Activated CD8-positive, alpha-beta memory T cell treated with anti-CD3 and anti-CD28 coated beads for 4 hours (primary cell): ENCODE data around the gene USP33.
"Not testable (repeated sequence)": the region's sequence is repeated elsewhere in the genome, so short reads cannot be mapped to it uniquely, and the experiment has no call there.

Experiments used
- DNase-seq, 2 donors: peaks; one replicate each; pipeline ENCODE4 v3.0.0-alpha.2; 2020; ENCODE audit warnings: low read depth in 2 of 2

Gene USP33

DNA sequence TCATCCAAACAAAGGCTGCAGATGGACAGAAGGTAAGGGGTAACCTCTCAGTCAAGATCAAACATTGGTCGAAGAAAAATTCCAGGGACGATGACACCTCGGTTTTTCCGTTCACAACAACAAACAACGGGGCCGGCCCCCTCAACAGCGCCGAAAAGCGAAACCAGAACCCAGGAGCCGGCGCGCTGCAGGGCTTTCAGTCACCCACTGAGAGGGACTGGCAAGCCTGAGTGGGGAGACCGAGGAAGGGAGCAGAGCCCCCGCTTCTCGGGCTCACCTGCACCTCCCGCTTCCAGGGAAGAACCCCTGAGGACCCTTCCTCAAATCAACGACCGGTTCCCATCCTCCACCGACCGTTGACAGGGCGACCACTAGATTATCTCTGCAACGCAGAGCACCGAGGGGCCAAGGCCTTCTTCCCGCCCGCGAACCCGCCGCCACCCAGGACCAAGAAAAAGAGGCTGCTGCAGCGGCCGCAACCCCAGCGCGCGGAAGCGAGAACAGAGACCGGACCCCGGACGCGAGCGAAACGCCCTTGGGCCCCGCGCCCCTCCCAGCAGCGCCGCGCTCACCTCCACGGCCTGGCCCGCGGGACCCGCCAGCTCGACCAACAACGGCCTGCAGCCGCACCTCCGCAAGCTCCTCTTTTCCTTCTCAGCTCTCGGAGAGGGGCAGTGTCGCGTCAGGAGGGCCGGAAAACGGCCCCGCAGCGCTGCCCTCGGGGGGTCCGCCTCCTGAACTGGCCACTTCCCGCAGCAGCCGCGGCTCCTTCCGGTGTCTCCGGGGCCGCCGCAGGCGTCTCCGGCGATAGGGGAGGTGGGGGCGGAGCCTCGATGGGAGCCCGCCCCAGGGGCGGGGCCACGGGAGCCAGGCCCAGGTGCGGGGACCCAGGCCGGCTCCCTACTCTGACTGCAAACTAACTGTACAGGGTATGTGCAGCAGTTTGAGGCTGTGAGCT lies at the start of gene USP33:
TSS of gene USP33 (minus strand) at position 782 of the 958 bp plus-strand sequence. CDS start 18,155 bp downstream, outside the sequence.
- DNase-seq, result peak; percentile 74 to 84

DNA sequence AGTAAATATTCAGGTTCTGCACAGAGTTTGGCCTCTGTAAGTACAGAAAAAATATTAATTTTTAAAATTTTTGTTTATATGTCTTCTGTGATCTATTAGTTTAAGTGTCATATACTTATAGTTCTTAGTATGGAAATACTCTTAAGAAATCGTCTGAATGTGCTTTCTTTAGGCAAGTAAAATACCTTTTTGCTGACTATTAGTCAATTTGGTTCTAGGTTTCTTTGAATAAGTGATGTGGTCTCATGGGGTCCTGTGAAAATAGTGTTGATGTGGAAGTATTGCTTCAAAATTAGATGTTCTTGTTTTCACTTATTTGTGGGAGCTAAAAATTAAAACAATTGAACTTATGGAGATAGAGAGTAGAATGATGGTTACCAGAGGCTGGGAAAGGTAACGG lies 43.7 kb upstream of the USP33 start:
- DNase-seq, result no peak

DNA sequence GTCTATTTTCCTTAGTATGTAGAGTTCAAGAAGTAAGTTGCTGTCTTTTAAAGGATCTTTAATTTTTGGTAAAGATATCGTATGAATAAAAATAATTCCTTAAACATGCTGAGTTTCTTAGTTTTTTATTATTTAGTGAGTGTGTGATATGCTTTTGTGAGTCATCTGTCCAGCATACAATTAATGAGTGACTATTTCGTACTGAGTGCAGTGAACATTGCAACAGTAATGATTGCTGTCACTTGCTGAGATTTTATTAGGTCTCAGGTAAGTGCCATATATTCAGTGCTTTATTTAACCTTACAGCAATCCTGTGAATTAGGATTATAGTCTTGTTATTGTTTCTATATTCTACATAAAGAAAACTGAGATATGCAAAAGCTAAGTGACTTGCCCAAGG lies 42.4 kb upstream of the USP33 start:
- no peak for DNase-seq

DNA sequence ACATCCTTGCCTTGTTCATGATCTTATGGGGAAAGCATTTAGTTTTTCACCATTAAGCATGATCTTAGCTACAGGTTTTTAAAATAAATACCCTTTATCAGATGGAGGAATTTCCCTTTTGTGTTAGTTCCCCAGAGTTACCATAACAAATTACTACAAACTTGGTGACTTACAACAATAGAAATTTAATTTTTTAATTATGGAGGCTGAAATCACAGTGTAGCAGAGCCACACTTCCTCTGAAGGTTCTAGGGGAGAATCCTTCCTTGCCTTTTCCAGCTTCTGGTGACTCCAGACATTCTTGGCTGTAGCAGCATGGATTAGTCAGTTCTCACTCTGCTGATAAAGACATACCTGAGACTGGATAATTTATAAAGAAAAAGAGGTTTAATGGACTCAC lies 38.3 kb upstream of the USP33 start:
- DNase-seq, result no peak

DNA sequence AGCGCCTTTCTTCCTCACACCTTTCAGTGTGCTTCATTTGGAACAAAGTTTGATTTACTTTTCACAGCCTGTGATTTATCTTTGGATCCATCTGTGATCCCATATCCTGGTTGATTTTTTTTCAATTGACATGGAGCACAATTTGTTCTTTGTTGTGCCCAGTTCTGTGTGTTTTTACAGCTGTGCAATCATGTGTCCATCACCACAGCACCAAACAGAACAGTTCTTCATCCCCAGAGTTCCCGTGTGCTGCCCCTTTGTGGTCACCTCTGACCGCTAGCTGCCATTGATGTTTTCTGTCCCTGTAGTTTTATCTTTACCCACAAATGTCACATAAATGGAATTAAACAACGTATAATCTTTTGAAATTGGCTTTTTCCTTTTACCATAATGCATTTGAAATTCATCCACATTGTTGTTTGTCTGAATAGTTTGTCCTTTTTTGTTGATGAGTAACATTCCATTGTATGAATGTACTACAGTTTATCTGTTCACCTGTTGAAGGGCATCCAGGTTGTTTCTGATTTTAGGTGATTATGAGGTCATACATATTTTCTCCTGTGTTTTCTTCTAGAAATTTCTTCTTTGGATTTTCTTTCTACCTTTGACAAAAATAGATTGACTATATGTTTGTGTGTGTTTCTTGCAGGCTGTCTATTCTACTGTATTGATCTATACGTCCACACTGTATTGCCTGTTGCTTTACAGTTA lies 37.2 kb upstream of the USP33 start:
- DNase-seq, result no peak

DNA sequence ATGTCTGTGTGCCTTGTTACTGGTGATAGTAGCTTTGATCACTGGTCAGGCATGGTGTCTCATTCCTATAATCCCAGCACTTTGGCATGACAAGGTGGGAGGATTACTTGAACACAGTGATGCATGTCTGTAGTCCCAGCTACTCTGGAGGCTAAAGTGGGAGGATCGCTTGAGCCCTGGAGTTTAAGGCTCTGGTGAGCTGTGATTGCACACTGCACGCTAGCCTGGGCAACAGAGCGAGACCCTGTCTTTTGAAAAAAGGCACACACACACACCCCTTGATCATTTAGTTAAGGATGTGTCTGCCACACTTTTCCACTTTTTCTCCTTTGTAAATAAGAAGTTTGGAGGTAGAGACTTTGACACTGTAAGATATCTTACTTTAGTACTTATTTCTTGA lies 34.9 kb upstream of the USP33 start:
- no peak for DNase-seq

DNA sequence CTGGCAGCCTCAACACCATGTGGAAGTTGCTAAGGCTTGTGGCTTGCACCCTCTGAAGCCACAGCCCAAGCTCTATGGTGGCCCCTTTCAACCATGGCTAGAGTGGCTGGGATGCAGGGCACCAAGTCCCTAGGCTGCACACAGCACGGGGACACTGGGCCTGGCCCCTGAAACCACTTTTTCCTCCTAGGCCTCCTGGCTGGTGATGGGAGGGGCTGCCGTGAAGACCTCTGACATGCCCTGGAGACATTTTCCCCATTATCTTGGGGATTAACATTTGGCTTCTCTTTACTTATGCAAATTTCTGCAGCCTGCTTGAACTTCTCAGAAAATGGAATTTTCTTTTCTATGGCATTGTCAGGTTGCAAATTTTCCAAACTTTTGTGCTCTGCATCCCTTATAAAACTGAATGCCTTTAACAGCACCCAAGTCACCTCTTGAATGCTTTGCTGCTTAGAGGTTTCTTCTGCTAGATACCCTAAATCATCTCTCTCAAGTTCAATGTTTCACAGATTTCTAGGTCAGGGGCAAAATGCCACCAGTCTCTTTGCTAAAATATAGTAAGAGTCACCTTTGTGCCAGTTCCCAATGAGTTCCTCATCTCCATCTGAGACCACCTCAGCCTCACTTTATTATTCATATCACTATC lies 26.6 kb upstream of the USP33 start:
- not testable (repeated sequence) for DNase-seq

DNA sequence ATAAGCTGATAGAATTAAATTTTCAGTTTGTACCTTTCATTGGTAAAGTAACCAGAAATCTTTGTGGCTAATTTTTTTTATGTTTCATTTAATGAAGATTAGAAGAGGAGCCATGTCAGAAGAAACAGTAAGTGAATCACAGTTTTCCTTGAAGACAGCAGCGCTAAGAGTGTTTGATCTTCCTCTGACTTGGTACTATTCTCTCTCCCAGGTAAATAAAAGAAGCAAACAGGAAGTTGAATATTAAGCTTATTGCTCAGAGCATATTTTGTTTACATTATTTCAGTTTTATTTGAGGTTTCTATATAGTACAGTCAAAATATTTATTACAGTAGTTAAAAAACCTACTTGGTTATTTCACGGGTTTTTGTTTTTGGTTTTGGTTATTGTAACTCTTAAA lies 23.5 kb upstream of the USP33 start:
- no peak for DNase-seq

DNA sequence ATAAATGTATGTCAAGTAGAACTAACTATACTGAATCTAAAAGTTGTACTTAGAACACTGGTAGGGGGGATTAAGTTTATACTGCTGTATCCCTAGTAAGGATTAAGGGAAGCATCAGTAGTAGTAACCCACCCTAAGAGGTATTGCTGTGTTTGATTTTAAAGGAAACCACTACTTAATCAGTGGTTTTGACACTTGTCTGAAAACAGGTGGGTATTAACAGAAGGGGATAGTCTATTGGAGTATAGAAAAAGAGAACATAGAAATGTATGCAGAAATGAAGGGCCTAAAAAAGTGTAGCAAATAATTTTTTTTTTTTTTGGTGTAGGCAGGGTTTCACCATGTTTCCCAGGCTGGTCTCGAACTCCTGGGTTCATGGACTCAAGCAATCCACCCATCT lies 22.0 kb upstream of the USP33 start:
- no peak for DNase-seq

DNA sequence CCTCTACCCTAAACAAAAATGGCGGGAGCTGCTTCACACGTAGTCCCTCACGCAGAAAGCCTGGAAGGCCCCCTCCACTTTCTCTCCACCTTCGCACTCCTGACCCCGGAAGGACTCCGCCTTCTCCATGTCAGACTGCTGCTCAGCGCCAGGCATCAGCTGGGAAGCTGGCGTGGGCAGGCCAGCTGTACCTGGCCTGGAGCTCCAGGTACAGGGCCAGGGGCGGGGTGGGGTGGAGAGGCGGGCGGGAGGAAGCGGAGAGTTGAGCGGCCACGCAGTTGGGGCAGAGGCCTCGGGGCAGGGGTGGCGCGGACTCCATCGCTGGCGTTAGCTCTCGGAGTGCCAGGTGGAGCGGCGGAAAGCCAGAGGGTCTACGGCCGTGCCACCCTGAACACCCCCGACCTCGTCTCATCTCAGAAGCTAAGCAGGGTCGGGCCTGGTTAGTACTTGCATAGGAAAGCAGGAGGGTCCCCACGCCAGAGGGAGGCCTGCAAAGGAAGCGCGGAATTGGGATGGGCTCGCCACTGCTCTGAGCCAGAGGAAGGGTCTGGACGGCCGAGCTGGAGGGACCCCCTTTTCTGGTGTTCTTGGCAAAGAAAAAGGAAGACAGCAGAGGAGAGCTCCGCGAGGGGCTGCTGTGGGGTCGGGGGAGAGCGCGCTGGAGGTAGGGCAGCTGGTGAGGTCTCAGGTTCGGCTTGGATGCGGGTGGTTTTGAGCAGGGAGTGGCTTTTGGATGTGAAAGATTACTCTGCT lies 20.1 kb upstream of the USP33 start, which contains the start of gene MIGA1:
TSS of gene MIGA1 (plus strand) at position 121 of the 753 bp plus-strand sequence. CDS start 3,604 bp downstream, outside the sequence.
- DNase-seq, result peak; percentile 72 to 75

DNA sequence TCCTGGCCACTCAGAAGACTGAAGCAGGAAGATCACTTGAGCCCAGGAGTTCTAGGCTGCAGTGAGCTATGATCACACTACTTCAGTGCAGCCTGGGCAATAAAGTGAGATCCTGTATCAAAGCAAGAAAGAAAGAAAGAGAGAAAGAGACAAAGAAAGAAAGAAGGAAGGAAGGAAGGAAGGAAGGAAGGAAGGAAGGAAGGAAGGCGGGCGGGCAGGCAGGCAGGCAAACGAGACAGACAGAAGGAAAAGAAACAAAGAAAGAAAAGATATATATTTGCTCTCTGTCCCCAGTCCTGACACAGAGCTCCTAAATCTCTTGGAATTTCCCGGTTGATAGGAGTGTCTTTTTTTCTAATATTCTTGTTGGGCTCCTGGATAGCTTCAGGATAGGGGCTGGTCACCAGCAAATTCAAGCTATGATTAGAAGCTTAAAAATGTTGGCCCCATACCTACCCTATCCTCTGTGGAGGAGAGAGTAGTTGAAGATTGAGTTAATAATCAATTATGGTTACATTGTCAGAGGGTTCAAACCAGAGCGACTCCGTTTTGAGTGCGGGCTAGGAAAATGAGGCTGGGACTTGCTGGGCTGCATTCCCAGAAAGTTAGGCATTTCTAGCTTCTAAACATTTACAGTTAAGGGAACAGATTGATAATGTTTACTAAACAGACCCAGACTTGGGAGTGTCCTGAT lies 16.5 kb upstream of the USP33 start:
- no peak for DNase-seq

DNA sequence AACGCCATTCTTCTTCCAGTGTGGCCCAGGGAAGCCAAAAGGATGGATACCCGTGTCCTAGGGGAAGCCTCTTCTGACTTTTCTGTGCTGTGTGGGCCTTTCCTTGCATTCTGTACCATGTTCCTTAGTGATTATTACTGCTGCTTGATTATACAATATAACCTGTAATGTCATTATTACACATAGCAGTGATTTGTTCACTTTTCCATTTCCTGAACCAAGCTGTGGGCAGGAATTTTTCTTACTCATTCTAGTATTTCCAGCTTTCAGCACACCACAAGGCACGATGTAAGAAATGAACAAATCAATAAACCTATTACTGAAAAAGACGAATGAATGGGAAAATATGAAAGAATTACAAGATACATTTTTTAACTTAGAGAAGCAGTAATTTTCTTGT lies 8.4 kb upstream of the USP33 start:
- no peak for DNase-seq

DNA sequence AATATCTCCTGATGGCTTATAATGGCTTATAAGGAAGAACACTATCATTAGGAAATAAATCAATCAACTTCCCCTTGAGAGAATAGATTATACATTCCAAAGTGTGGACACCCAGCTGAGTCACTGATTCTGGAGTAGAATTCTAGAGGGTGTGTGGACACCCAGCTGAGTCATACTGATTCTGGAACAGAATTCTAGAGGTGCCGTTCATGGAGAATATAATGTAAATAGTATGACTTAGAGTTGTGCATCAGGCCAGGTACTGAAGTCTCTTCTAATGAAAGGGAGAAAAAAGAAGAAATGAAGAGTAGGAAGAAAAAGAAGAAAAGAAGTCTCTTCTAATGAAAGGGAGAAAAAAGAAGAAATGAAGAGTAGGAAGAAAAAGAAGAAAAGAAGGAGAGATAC lies 2.4 kb upstream of the USP33 start:
- no peak for DNase-seq

DNA sequence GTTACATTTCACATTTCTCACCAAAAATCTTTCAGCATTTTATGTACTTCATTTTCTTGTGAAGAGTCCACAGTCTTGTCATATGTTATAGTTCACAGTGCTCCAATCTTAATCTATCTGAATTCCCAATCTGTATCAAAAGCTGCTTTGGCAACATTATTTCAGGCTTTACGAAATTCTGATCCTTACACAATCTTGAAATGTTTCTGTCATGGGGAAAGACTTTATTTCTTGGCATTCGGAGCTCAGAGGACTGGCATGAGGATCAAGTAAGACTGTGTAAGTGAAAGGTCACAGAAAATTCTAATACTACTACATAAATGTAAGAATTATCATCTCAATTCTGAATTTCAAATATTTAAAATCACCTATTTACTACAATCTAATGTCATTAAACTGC lies 2.0 kb downstream of the USP33 start:
- DNase-seq, result no peak

DNA sequence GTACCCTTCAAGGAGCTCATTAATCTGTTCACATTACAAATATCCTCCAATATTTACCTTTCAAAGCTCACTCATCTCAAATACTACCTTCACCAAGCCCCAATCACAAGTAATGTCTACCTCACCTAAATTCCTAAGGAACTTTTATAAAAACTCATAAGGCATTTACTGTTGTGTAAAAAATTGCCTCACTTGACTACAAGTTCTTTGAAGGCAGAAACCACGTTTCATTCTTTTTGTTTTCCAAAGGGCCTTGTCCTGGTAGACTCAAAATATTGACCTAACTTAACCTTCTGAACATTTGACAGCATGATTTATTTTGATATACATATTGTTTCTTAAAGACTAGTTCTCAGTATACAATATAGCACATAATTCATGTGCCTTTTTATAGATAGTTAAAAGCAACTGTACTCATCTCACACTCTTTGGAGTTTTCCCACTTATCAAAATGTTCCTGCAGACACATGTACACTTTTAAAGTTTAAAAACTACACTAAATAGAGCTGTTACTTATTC lies 2.5 kb downstream of the USP33 start:
- no peak for DNase-seq

DNA sequence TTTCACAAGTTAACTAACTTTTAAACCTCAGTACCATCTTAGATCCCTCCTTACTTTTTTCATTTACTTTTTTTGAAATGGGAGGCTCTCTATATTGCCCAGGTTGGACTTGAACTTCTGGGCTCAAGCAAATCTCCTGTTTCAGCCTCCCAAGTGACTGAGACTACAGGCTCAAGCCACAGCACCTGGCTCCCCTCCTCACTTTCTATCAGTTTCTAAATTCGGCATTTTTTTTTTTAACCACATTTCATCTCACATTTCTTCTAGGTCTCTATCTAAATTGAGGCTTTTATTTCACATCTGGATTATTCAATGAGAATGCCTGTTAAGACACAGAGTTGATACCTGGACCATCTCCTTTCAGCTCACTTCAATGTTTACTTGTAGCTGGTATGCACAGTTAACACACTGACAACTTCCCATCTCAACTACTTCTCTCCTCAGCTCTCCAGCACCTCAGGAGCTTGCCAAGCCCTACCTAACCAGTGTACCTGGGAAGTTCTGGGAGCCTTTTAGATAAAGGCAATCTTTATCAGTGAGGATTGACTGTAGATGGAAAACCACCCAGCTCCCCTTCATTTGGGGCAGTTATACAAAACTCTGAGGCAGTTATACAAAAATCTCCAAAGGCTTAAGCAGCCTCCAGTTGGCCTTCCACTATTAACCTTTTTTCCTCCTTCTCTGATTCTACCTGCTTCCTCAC lies 3.4 kb downstream of the USP33 start:
- no peak for DNase-seq

DNA sequence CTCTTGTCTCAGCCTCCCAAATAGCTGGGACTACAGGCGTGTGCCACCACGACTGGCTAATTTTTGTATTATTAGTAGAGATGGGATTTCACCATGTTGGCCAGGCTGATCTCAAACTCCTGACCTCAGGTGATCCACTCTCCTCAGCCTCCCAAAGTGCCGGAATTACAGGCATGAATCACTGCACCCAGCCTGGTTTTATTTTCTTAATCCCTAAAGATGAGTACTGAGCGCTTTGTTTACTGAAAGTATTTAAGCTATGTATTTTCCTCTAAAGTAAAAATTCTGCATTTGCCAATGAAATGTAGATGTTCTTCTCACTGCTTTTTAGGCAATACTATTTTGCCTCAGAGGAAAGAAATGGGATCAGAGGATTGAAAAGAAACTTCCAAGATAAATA lies 10.2 kb downstream of the USP33 start:
- DNase-seq, result not testable (repeated sequence)

DNA sequence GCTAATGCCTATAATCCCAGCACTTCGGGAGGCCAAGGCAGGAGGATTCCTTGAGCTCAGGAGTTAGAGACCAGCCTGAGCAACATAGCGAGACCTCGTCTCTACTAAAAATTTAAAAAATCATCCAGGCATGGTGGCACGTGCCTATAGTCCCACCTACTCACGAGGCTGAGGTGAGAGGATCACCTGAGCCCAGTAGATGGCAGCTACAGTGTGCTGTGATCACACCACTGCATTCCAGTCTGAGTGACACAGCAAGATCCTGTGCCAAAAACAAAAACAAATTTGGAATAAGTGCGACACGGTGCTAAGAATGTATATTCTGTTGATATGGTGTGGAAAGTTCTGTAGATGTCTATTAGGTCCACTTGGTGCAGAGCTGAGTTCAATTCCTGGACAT lies 15.1 kb downstream of the USP33 start:
- DNase-seq, result no peak

DNA sequence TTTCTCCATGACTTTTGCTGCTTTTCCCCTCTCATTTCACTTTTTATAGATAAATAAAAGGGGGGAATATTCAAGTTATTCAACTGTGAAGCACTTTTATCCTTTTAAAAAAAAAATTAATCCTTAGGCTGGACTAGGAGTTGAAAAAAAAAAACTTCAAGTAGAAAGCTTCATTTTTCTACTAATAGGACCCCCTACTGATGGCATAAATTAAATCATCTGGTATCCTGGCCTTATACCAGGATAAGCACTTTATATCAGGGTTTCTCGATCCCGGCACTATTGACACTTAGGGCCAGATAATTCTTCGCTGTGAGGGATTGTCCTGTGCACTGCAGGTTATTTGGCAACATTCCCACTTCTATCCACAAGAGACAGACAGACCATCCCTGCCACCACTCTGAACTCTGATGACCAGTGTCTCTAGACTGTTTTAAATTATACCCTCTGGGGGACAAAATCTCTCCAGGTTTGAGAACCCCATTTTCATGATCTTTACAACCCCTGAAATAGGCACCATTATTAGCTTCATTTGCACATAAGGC lies 17.6 kb downstream of the USP33 start:
- DNase-seq, result no peak

DNA sequence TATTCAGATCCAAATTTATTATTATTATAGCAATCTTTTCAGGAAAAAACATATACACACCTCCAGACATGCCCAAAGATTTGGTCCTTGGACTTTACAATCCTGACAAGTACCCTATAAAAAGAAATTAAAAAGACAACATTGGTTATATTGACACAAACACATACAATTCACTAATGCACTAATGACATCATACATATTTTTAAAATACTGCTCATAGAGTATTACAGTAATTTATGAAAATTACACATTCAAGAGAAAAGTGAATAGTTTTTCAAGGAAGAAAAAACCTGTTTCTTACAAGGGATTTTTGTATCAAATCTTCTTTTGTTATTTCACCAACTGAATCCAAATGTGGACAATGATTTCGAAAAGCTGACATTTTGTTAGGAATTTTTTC lies 18.3 kb downstream of the USP33 start:
- no peak for DNase-seq
